DOHH2 (cell line): Measurements from ENCODE around the gene TDP1.

Experiments
- H3F3A ChIP-seq: fragments of 200-600 bp; sonication (generic), shearing (Covaris generic); 2 replicates; pipeline ENCODE4 v1.6.0; 2016; ENCODE audit warnings: antibody characterized with exemption, mild to moderate bottlenecking; ENCODE audit not compliant: control insufficient read depth, insufficient read depth
- H3K27ac ChIP-seq: fragments of 200-600 bp; sonication (generic); 2 replicates; pipeline ENCODE4 v1.5.1; 2014; ENCODE audit warnings: low read depth, mild to moderate bottlenecking, low read length, moderate library complexity
- H3K27me3 ChIP-seq: fragments of 200-600 bp; sonication (generic); 2 replicates; pipeline ENCODE4 v1.6.1; 2014; ENCODE audit warnings: mild to moderate bottlenecking, low read length, mixed read lengths; ENCODE audit not compliant: control insufficient read depth
- H3K36me3 ChIP-seq: fragments of 200-600 bp; sonication (generic); 2 replicates; pipeline ENCODE4 v1.6.1; 2014; ENCODE audit warnings: mild to moderate bottlenecking, low read length, moderate library complexity, mixed read lengths; ENCODE audit not compliant: control insufficient read depth
- H3K4me1 ChIP-seq: fragments of 200-600 bp; sonication (generic); 2 replicates; pipeline ENCODE4 v1.6.1; 2014; ENCODE audit warnings: mild to moderate bottlenecking, low read length, mixed read lengths; ENCODE audit not compliant: control insufficient read depth
- H3K4me2 ChIP-seq: fragments of 200-600 bp; sonication (generic); 2 replicates; pipeline ENCODE4 v1.6.0; 2014; ENCODE audit warnings: mild to moderate bottlenecking, low read length, moderate library complexity
- H3K4me3 ChIP-seq: fragments of 200-600 bp; sonication (generic); 2 replicates; pipeline ENCODE4 v1.5.1; 2014; ENCODE audit warnings: mild to moderate bottlenecking, low read length, mixed read lengths
- H3K79me2 ChIP-seq: fragments of 200-600 bp; sonication (generic); 2 replicates; pipeline ENCODE4 v1.6.1; 2014; ENCODE audit warnings: mild to moderate bottlenecking, low read length, mixed read lengths; ENCODE audit not compliant: control insufficient read depth
- H3K9me2 ChIP-seq: fragments of 200-600 bp; sonication (generic); replicated peaks from 2 replicates; pipeline ENCODE4 v1.6.1; 2014; ENCODE audit warnings: mild to moderate bottlenecking, low read length, mixed read lengths; ENCODE audit not compliant: control insufficient read depth
- H3K9me3 ChIP-seq: fragments of 200-600 bp; sonication (generic); 2 replicates; pipeline ENCODE4 v1.6.1; 2014; ENCODE audit warnings: antibody characterized with exemption, low read length, mixed read lengths; ENCODE audit not compliant: control insufficient read depth, insufficient read depth
- H4K20me1 ChIP-seq: fragments of 200-600 bp; sonication (generic); 2 replicates; pipeline ENCODE4 v1.6.0; 2014; ENCODE audit warnings: low read depth, mild to moderate bottlenecking, antibody characterized with exemption, low read length, moderate library complexity; ENCODE audit not compliant: control insufficient read depth, insufficient read depth
- CTCF ChIP-seq: fragments of 200-600 bp; sonication (generic); IDR thresholded peaks from one replicate; pipeline ENCODE4 v1.5.1; 2014; ENCODE audit warnings: antibody characterized with exemption, mild to moderate bottlenecking, low read depth, low read length; ENCODE audit not compliant: poor library complexity, severe bottlenecking
- EZH2phosphoT487 ChIP-seq: fragments of 200-600 bp; sonication (generic); IDR thresholded peaks from 2 replicates; pipeline ENCODE4 v1.6.1; 2017; ENCODE audit warnings: borderline replicate concordance, mild to moderate bottlenecking, antibody characterized with exemption, low read length, moderate library complexity, mixed read lengths

TDP1 gene

GRCh38 chr14:89986462-89987160 is 30.9 kb downstream of the TDP1 start:
- Histone ChIP-seq H3K9me2 (no peaks in the 10 kb centered on the region), H3K27ac (no peak overlapping the region), H3K4me2 (no peak overlapping the region), H3K9me3 (no peaks in the 10 kb centered on the region), H3K4me1 (no peaks in the 10 kb centered on the region), H3K27me3 (no peaks in the 10 kb centered on the region), H4K20me1 (no peaks in the 10 kb centered on the region), H3F3A (no peaks in the 10 kb centered on the region), H3K79me2 (no peaks in the 10 kb centered on the region), H3K36me3 (peaks cover 85% of the 10 kb centered on the region), H3K4me3 (no peak overlapping the region)
- no peak for TF ChIP-seq CTCF
- TF ChIP-seq EZH2phosphoT487: no peak

GRCh38 chr14:89987161-89987475 is 31.4 kb downstream of the TDP1 start:
- no peaks in the 10 kb centered on the region for H4K20me1 ChIP-seq
- no peaks in the 10 kb centered on the region for H3K4me1 ChIP-seq
- no peaks in the 10 kb centered on the region for H3K79me2 ChIP-seq
- H3K9me2 ChIP-seq: no peaks in the 10 kb centered on the region
- no peaks in the 10 kb centered on the region for H3F3A ChIP-seq
- no peak overlapping the region for H3K4me2 ChIP-seq
- no peaks in the 10 kb centered on the region for H3K9me3 ChIP-seq
- no peak for TF ChIP-seq EZH2phosphoT487
- no peak for TF ChIP-seq CTCF
- no peaks in the 10 kb centered on the region for H3K27me3 ChIP-seq
- H3K36me3 ChIP-seq: peaks cover 85% of the 10 kb centered on the region
- H3K27ac ChIP-seq: no peak overlapping the region
- no peak overlapping the region for H3K4me3 ChIP-seq

GRCh38 chr14:89988787-89989186 is 33.1 kb downstream of the TDP1 start:
- no peak for TF ChIP-seq CTCF
- no peak for TF ChIP-seq EZH2phosphoT487
- Histone ChIP-seq H3K9me2 (no peaks in the 10 kb centered on the region), H3K27ac (no peak overlapping the region), H3K9me3 (no peaks in the 10 kb centered on the region), H3K27me3 (no peaks in the 10 kb centered on the region), H3K4me2 (no peak overlapping the region), H3K4me3 (no peak overlapping the region), H4K20me1 (no peaks in the 10 kb centered on the region), H3K4me1 (no peaks in the 10 kb centered on the region), H3K79me2 (no peaks in the 10 kb centered on the region), H3F3A (no peaks in the 10 kb centered on the region), H3K36me3 (peaks cover 86% of the 10 kb centered on the region)
